GM18499 (cell line): ENCODE measurements around the gene HELZ.
"Not testable (repeated sequence)": the region's sequence is repeated elsewhere in the genome, so short reads cannot be mapped to it uniquely, and the experiment has no call there.

Source experiments
- ATAC-seq: cut with Tn5 transposase; IDR thresholded peaks from one replicate; pipeline ENCODE4 v1.9.1; 2021; ENCODE audit warnings: moderate number of reproducible peaks; ENCODE audit not compliant: insufficient read depth, unreplicated experiment

Gene HELZ

GRCh38 chr17:67151717-67152116 lies 93.3 kb downstream of the HELZ start:
- no peak for ATAC-seq

GRCh38 chr17:67150826-67151225 lies 94.2 kb downstream of the HELZ start:
- no peak for ATAC-seq

- no peak for ATAC-seq
Measured at GRCh38 chr17:67148352-67148751, 96.6 kb downstream of the HELZ start.

GRCh38 chr17:67145183-67145805 lies 99.7 kb downstream of the HELZ start:
- ATAC-seq, result no peak

- no peak for ATAC-seq
Measured at GRCh38 chr17:67143318-67143717, 101.7 kb downstream of the HELZ start.

- ATAC-seq, result not testable (repeated sequence)
Measured at GRCh38 chr17:67142030-67142429, 103.0 kb downstream of the HELZ start.

GRCh38 chr17:67139784-67140665 lies 105.0 kb downstream of the HELZ start:
- ATAC-seq, result no peak

GRCh38 chr17:67139289-67139688 lies 105.7 kb downstream of the HELZ start:
- ATAC-seq, result no peak

- no peak for ATAC-seq
Measured at GRCh38 chr17:67138392-67138791, 106.6 kb downstream of the HELZ start.

GRCh38 chr17:67137860-67138259 lies 107.1 kb downstream of the HELZ start:
- ATAC-seq, result no peak

GRCh38 chr17:67137026-67137370 lies 108.0 kb downstream of the HELZ start:
- no peak for ATAC-seq

- ATAC-seq, result no peak
Measured at GRCh38 chr17:67136191-67137025, 108.6 kb downstream of the HELZ start.

- no peak for ATAC-seq
Measured at GRCh38 chr17:67133161-67133560, 111.8 kb downstream of the HELZ start.

GRCh38 chr17:67132366-67132765 lies 112.6 kb downstream of the HELZ start:
- ATAC-seq, result no peak

- ATAC-seq, result no peak
Measured at GRCh38 chr17:67130768-67131167, 114.2 kb downstream of the HELZ start.

GRCh38 chr17:67129283-67129682 lies 115.7 kb downstream of the HELZ start:
- no peak for ATAC-seq

- no peak for ATAC-seq
Measured at GRCh38 chr17:67128700-67129099, 116.3 kb downstream of the HELZ start.

- no peak for ATAC-seq
Measured at GRCh38 chr17:67127925-67128324, 117.1 kb downstream of the HELZ start.

GRCh38 chr17:67126983-67127382 lies 118.0 kb downstream of the HELZ start:
- ATAC-seq, result no peak

- not testable (repeated sequence) for ATAC-seq
Measured at GRCh38 chr17:67126543-67126942, 118.5 kb downstream of the HELZ start.

- ATAC-seq, result no peak
Measured at GRCh38 chr17:67125924-67126323, 119.1 kb downstream of the HELZ start.
